Measurements from ENCODE around the gene SLC33A1.
A peak's percentile ranks its signal among the peaks of the same experiment; 100 is the strongest.

SLC33A1 gene

DNA sequence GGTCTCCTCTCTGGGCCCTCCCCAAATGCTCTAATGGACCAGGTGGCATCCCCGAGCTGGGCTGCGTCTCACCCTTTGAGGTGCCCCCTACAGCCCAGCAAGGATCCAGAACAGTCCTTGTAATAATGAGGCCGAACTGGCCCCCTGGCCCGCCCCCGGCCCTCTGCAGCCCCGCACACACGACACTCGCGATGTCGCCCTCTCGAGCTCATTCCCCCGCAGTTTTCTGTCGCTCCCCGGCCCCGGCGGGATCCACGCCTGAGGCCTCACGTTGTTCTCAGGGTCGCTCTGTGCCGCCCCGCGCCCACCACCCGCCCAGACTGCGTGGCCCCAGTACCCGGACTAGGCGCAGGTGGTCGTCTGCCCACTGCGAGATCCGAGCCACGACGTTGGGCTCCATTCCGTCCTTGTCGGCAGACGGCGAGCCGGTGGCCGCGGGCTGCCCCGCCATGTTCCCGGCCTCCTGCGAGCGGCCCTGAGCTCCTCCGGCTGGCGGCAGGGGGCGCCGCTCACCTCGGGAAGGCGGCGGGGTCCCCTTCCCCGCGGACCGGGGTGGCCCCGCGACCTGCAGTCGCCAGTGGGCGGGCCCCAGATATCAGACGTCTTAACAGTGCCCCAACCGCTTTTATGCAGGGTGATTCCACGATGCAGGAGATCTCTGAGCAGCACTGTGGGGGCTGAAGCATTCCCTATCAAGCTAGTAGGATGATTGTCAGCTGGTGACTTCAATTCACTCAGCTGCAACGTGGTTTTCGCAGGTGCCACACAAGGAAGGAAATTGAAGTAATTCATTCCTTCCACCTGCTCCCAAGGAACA, 48.2 kb downstream of the SLC33A1 start, which contains the start of gene C3orf33:
Gene C3orf33 (minus strand): TSS at position 477 of the 817 bp plus-strand sequence. CDS start 26 bp downstream, at position 451.
- in situ Hi-C loops (cut with HindIII; ENCODE audit: low pct_ligation_motif_present, low pct_unique_long_range_greater_than_20kb, low sequenced_read_pairs), result no loop called here
- DNase-seq, result peak; percentile 65

DNA sequence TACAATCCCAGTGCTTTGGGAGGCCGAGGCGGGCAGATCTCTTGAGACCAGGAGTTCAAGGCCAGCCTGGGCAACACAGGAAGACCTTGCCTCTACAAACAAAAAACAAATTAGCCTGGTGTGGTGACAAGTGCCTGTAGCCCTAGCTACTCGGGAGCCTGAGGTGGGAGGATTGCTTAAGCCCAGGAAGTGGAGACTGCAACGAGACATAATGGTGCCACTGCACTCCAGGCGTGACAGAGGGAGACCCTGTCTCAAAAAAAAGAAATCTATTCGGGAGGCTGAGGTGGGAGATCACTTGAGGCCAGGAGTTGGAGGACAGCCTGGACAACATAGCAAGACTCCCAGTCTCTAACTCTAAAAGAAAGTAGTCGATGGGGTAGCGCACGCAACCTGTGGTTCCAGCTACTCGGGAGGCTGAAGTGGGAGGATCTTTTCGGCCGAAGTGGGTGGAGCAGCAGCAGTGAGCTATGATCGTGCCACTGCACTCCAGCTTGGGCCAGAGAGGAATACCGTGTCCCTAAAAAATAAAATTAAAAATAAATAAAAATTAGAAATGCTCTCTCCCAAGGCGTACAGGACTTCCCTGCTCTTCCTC, 48.9 kb downstream of the SLC33A1 start:
- DNase-seq, result peak; percentile 43
- in situ Hi-C loops (cut with HindIII; ENCODE audit: low pct_ligation_motif_present, low pct_unique_long_range_greater_than_20kb, low sequenced_read_pairs), result no loop called here

DNA sequence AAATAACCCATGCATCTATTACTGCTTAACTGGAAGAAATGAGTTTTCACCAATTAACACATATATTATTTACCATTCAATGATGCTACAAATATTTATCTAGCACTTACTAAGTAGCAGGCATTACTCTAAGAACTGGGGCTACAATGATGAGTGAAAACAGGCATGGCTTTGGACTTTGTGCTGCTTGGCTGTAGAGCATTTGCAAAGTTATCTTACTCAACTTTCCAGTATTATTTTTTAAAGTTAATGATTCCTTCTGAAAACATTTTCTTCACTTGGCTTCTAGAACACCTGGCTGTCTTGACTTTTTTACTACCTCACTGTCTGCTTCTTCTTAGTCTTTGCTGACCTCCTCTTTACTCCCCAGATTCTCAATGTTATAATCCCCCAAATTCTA, 49.9 kb downstream of the SLC33A1 start:
- no peak for DNase-seq
- in situ Hi-C loops (cut with HindIII; ENCODE audit: low pct_ligation_motif_present, low pct_unique_long_range_greater_than_20kb, low sequenced_read_pairs), result no loop called here

DNA sequence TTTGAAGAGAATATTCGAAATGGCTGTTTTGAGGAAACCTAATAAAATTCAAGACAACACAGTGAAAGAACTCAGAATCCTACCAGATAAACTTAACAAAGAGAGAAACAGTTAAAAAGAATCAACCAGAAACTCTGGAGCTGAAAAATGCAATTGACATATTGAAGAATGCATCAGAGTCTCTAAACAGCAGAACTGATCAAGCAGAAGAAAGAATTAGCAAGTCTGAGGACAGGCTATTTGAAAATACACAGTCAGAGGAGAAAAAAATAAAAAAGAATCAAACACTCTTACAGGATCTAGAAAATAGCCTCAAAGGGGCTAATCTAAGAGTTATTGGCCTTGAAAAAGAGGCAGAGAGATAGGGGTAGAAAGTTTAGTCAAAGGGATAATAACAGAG, 61.7 kb downstream of the SLC33A1 start:
- no peak for DNase-seq
- in situ Hi-C loops (cut with HindIII; ENCODE audit: low pct_ligation_motif_present, low pct_unique_long_range_greater_than_20kb, low sequenced_read_pairs), result no loop called here

DNA sequence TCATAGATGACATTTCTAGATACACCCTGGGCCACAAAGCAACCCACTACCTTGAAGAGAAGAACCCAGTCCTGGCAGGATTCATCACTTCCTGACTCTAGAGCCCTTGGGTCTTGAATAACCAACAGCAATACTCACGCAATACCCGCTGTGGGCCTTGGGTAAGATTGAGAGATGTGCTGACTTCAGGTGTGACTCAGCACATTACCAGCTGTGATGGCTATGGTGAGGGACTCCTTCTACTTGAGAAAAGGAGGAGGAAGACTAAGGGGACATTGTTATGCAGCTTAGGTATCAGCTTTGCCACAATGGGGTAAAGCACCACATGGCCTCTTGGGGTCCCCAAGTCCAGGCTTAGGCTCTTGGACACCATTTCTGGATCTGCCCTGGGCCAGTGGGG, 63.0 kb downstream of the SLC33A1 start:
- in situ Hi-C loops (cut with HindIII; ENCODE audit: low pct_ligation_motif_present, low pct_unique_long_range_greater_than_20kb, low sequenced_read_pairs), result no loop called here

DNA sequence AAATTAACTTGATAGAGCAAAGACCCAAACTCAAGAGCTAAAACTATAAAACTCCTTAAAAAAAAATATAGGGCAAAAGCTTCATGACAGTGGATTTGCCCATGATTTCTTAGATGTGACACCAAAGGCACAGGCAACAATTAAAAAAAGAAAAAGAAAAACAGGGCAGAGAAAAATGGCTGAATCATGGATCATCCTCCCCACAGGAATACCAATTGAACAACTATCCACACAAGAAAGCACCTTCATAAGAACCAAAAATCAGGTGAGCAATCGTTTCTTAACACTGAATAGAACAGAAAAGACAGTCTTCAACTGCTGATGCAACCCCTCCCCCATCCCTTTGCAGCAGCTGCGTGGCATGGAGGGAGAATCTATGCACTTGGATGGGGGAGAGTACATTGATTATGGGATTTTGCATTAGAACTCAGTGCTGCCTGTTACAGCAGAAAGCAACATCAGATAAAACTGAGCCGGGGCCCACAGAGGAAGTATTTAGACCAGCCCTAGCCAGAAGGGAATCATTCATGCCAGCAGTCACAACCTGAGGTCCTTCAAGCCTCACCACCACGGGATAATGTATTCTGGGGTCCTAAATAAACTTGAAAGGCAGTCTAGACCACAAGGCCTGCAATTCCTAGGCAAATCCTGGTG, 63.8 kb downstream of the SLC33A1 start:
- DNase-seq, result no peak
- in situ Hi-C loops (cut with HindIII; ENCODE audit: low pct_ligation_motif_present, low pct_unique_long_range_greater_than_20kb, low sequenced_read_pairs), result no loop called here

More for the DNA sequence above, 63.0 kb downstream of the SLC33A1 start:
- DNase-seq, result no peak

DNA sequence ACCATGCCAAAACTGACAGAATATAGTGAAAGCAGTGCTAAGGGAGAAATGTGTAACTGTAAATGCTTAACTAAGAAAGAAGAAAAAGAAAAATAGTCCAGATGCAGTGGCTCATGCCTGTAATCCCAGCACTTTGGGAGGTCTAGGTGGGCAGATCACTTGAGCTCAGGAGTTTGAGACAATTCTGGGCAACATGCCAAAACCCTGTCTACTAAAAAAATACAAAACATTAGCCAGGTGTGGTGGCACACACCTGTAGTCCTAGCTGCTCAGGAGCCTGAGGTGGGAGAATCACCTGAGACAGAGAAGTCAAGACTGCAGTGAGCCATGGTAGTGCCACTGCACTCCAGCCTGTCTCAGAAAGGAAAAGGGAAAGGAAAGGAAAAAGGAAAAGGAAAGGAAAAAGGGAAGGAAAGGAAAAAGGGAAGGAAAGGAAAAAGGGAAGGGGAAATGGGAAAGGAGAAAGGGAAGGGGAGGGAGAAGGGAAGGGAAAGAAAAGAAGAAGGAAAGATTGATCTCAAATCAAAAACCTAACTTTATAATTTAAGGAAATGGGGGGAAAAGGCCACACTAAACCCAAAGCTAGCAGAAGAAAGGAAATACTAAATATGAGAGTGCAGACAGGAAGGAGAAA, 68.4 kb downstream of the SLC33A1 start:
- in situ Hi-C loops (cut with HindIII; ENCODE audit: low pct_ligation_motif_present, low pct_unique_long_range_greater_than_20kb, low sequenced_read_pairs), result no loop called here
- DNase-seq, result no peak

DNA sequence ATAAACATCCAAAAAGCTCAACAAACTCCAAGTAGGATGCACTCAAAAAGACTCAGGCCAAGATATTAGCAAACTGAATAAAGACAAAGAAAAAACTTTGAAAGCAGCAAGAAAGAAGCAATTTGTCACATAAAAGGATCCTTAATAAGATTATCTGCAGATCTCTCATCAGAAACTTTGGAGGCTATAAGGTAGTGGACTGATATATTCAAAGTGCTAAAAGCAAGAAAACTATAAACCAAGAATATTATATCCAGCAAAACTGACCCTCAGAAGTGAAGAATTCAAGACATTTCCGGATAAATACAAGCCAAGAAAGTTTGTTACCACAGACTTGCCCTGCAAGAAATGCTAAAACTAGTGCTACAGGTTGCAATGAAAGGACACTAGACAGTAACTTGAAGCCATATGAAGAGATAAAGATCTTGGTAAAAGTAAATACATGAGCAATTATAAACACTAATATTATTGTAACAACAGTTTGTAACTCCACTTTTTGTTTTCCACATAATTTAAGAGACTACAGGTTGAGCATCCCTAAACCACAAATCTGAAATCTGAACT, 71.8 kb downstream of the SLC33A1 start:
- in situ Hi-C loops (cut with HindIII; ENCODE audit: low pct_ligation_motif_present, low pct_unique_long_range_greater_than_20kb, low sequenced_read_pairs), result no loop called here
- no peak for DNase-seq

DNA sequence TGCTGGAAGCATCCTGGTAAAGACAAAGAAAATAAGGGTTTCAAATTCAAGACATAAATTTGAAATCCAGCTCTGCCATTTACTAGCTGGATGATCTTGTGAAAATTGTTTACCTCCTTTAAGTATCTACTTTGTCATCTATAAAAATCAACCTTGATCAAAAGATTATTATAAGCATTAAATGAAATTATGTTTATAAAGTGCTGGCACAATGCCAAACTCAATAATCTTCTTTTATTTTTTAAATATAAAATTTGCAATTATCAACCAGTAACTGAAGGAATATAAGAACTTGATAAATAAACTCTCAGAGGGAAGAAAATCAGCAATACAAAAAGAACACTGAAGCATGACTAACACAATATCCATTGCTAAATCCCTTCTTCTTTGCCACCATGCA, 73.9 kb downstream of the SLC33A1 start:
- no peak for DNase-seq
- in situ Hi-C loops (cut with HindIII; ENCODE audit: low pct_ligation_motif_present, low pct_unique_long_range_greater_than_20kb, low sequenced_read_pairs), result no loop called here

DNA sequence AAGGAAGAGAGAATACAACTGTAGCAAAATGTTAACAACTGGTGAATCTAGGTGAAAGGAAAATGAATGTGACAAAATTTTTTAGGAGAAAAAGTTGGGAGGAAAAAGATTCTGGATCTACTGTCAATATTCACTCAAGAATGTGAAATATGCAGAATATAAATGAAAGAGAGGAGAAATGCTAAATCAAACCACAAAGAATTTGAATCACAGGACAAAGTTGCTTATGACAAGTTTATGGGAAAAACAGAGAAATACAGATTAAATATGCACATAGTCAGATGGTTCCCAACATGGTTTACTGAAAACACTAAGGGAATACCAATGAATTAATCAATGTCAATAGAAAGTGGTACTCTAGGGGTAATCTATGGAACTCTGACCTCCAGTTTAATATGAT, 75.8 kb downstream of the SLC33A1 start:
- DNase-seq, result no peak
- in situ Hi-C loops (cut with HindIII; ENCODE audit: low pct_ligation_motif_present, low pct_unique_long_range_greater_than_20kb, low sequenced_read_pairs), result no loop called here

DNA sequence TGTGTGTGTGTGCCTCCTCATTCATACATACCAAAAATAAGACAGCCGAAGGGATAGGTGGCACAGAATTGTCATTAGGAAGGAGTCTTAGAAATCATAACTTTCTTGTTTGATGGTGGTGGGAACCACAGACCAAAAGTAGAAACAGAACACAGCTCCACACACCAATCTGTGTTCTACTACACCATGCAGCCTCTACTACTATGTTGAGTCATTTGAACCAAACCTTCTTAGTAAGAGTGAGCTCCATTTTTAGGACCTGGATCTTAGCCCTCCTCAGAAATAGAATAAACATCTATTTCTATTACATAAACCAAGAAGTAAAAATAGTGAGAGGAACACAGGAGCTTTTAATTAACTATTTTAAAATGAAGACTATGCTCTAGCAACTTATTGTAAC, 81.4 kb downstream of the SLC33A1 start:
- no peak for DNase-seq
- in situ Hi-C loops (cut with HindIII; ENCODE audit: low pct_ligation_motif_present, low pct_unique_long_range_greater_than_20kb, low sequenced_read_pairs), result no loop called here

DNA sequence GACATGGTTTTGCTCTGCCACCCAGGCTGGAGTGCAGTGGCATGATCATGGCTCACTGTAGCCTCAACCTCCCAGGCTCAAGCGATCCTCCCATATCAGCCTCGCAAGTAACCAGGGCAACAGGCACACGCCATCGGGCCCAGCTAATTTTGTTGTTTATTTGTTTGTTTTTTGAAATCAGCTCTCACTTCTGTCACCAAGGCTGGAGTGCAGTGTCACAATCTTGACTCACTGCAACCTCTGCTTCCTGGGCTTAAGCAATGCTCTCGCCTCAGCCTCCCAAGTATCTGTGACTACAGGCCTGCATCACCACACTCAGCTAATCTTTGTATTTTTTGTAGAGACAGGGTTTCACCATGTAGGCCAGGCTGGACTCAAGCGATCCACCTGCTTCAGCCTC, 83.1 kb downstream of the SLC33A1 start:
- in situ Hi-C loops (cut with HindIII; ENCODE audit: low pct_ligation_motif_present, low pct_unique_long_range_greater_than_20kb, low sequenced_read_pairs), result no loop called here

More for the DNA sequence above, 83.1 kb downstream of the SLC33A1 start:
- DNase-seq, result no peak

All from ACHN (cell line).